KG1 (cell line): ENCODE results near the gene CIAO3.
"Not testable (repeated sequence)": the region's sequence is repeated elsewhere in the genome, so short reads cannot be mapped to it uniquely, and the experiment has no call there.

Experiments
- DNase-seq: peaks from one replicate; lab custom pipeline; 2025; lab: John Stamatoyannopoulos, UW

The CIAO3 gene

DNA sequence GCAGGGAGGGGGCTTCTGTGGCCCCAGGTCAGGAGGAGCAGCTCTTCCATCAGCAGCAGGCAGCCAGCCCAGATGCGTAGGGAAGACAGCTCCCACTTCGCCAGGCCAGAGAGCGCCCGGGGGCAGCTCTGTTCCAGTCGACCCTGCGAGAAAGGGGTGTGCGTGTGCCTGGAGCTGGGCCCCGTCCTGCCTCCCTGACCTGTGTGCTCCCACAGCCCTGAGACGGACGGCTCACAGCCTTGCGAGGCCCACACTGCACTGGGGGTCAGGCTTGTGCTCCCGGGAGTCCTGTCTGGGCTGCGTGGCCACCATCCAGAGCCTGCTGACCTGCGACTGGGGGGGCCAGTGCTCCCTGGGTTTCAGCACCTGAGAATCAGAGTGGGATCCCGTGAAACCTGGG is 19.3 kb upstream of the CIAO3 start:
- no peak for DNase-seq

DNA sequence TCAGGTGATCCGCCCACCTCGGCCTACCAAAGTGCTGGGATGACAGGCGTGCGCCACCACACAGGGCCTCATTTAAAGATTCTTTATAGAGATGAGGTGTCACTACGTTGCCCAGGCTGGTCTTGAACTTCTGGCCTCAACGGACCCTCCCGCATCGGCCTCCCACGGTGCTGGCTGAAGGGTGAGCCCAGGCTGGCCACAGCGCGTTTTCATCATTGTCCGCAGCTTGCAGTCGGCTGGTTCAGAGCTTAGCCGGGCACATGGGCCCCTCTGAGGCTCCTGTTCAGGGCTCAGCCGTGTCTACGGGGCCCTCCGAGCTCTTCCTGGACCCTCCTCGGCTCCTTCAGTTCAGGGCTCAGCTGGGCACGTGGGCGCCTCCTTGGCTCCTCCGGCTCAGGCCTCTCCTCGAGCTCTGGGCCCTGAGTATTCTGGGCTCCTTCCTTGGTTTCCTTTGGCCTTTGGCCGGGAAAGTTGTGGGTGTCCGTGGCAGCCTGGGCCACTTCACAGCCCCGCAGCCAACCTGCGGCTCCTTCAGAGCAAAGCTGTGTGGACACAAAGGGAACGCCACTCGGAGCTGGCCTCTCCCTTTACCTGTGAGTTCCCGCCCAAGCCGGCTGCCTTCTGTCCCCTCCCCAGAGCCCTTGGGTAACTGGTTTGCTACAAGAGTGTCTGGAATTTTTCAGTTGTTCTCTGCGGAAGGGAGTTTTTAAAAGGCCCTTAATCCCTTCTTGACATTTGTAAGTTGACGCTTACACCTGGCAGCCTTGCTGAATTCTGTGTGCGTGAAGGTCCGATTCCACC is 18.5 kb upstream of the CIAO3 start:
- no peak for DNase-seq

DNA sequence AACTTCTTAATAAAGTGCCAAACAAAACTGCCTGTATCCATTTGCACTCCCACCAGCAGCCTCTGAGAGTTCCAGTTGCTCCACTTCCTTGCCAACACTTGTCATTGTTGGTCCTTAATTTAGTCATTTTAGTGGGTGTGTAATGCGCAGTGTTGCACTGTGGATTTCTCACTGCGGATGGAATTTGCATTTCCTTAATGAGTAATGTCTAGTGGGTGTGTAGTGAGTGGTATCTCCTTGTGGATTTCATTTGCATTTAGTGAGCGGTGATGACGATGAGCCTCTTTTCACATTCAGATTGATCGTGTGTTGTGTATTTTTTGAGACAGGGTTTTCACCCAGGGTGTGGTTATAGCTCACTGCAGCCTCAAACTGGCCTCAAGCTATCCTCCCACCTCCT is 15.6 kb upstream of the CIAO3 start:
- DNase-seq = no peak

DNA sequence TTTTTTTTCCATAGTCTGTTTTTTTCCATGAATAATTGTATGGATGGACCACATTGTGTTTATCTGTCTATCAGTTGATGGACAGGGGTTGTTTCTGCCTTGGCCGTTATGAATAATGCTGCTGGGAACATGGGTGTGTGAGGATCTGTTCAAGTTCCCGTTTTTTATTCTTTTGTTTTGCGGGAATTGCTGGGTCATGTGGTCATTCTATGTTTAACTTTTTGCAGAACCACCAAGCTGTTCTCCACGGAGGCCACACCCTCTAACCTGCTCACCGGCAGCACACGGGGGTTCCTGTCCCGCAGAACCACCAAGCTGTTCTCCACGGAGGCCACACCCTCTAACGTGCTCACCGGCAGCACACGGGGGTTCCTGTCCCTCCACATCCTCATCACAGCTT is 13.9 kb upstream of the CIAO3 start:
- DNase-seq = no peak

DNA sequence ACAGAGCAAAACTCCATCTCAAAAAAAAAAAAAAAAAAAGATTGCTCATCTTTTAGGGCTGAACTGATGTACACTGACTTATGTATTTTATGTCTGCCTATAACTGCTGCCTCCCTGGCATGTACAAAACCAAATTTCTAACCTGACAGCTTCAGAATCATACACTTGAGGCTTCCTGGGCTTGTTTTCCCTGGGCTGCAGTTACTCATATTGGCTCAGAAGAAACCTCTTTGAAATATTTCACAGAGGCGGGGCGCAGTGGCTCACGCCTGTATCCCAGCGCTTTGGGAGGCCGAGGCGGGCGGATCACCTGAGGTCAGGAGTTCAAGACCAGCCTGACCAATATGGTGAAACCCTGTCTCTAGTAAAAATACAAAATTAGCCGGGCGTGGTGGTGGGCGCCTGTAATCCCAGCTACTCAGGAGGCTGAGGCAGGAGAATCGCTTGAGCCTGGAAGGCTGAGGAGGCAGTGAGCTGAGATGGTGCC is 13.4 kb upstream of the CIAO3 start:
- DNase-seq = not testable (repeated sequence)

DNA sequence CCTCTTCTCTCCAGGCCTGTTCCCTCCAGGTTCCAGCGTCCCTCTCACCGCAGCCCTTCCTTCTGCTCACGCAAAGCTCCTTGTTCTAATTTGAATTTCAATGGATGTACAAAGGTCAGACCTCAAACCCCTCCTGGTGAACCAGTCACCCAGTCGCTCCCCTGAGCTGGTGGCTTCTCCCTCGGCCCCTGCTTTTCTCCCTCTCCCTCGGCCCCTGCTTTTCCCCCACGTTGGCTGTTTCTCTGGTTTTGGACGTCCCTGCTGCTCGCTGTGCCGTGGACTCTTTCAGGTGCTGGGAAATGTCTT is 11.2 kb upstream of the CIAO3 start:
- no peak for DNase-seq

DNA sequence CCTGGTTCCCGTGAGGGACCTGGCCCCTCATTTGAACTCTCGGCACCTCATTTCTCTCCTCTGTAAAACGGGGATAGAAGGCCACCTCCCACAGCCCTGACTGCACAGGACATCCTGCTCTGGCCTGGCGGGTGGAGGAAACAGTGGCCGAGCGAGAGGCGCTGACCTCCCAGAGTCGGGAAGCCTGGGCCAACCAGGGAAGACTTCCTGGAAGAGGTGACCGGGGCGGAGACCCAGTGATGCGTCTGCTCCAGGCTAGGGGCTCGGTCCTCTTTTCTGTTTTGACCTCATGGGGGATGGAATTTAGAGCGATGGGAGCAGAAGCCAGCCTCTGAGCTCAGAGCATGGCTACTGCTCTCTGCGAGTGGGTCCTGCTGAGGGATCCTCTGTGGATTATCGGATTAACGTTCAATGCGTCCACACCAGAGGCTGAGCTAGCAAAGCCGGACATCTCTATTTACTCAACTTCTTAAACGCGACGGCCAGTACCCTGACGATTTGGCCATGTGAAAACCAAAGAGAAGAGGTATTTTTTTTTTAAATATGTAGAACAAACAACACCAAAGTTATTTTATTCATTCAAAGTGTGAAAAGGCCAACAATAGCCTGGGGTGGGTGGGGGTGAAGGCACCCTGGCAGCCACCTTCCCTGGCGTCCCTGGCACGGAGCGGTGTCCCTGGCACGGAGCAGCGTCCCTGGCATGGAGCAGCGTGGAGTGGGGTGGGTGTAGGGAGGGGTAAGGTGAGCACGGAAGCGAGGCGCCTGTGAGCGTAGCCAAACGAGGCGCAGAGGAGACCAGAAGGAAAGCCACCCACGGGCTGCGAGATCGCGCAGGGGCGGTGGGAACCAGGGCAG is 10.6 kb upstream of the CIAO3 start:
- DNase-seq = no peak

DNA sequence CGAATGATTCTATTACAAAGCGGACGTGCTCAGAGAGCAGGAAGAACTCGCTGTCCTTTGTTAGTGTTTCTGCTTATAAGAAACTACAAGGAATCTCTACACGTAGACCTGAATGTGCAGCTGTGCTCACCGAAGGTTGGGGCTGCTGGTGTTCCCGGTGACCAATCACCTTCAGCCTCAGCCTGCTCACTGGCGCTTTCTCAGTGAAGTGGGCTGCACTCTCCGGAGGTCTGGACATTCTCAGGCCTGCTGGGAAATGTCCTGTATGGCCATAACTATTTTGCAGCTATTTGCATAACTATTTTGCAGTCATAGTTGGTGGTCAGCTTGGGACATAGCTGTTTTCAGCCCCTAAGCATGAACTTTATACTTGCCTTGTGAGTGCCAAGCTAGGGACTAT is 9.7 kb upstream of the CIAO3 start:
- no peak for DNase-seq

DNA sequence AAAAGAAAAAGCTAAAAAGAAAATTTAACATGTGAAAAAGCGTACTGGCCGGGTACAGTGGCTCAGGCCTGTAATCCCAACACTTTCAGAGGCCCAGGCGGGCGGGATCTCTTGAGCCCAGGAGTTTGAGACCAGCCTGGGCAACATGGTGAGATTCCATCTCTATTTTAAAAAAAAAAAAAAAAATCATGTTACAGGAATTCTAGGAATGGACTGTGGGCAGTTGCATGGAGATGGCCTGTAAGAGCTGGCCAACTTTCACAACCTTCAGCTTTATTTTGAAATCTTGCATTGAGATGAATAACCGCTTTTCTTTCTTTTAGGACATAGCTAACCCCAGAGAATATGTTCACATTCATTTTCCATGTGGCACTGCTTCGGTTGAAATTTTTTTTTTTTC is 8.2 kb upstream of the CIAO3 start:
- no peak for DNase-seq

DNA sequence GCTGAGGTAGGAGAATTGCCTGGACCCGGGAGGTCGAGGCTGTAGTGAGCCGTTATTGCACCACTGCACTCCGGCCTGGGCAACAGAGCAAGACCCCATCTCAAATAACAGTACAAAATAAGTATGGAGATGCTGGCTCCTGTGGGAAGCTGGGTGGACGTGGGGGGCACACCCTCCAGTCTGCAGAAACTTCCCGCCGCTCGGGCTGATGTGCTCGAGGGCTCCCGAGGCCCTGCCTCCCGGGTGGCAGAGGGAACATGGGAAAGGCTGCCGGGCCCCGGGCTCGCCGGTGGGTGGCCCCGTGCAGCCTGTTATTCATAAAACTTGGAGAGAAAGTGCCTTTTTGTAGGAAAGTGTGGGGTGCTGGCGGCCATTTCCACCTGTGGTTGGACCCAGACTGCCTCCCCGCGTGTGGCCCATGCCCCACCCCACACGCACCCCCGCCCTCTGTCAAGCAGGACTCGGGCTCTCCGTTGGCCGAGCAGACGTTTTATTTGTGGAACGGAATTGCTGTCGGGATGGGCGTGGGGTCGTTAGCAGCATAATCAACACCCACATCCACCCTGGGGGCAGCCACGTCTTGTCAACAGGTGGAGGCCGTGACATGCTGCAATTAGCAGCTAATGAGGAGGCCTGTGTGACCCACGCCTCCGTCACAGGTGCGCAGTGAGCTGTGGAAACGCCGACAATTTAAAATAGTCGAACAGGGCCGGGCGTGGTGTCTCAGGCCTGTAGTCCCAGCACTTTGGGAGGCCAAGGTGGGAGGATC is 7.4 kb upstream of the CIAO3 start:
- DNase-seq = no peak

DNA sequence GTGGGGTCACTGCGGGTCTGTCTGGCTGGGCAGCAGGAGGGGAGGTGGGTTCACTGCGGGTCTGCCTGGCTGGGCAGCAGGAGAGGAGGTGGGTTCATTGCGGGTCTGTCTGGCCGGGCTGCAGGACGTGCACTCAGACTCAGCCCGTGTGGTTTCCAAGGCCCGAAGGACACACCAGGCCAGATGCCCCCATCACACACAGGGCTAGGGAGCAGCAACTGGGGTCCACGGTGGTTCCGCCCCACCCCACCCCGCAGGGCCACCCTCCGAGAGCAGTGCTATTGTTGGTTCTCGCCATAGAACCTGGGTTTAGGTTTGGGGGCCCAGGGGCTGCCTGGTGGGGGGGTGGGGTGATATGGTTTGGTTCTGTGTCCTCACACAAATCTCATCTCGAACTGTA is 5.8 kb upstream of the CIAO3 start:
- DNase-seq = no peak

DNA sequence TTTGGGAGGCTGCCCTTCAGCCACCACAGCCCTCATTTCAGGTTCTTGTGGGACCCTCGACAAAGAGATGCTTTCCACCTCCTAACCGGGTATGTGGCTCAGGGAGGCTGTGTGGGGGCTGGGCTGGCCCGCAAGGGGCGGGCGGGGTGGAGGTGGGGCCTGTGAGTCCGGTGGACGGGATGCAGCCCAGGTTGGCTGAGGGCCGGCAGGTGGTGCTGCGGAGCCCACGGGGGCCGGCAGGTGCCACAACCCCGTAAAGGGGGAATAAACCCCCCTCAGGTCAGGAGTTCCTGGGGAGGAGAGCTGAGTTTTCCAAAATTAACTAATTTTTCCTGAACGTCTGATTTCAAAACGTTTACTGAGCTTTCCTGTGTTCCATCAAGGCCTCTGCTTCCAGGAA is 4.9 kb upstream of the CIAO3 start:
- no peak for DNase-seq

DNA sequence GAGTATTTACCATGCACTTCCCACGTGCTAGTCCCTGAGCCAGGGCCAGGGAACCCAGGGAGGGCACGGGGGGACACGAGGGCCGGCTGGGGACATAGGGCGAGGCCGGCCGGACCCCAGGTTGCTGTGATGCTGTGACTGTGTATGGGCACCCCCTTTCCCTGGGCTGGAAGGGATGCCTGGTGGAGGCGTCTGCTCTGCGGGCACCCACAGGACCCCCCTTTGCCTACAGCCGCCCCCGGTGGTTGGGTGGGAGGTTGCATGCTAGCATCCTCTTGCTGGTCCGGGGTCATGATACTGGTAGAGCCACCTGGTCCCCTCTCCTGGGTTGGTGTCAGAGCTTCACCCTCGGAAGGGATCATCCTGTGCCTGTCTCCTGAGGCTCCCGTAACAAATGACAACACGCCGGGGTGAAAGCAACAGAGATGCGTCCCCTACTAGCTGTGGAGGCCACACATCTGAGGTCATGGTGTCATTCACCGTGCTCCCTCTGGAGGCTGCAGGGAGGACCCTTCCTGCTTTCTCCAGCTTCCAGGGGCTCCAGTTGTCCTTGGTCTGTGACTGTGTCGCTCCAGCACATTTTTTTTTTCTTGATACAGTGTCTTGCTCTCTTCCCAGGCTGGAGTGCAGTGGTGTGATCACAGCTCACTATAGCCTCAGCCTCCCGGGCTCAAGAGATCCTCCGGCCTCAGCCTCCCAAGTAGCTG is 3.1 kb upstream of the CIAO3 start:
- DNase-seq = no peak

DNA sequence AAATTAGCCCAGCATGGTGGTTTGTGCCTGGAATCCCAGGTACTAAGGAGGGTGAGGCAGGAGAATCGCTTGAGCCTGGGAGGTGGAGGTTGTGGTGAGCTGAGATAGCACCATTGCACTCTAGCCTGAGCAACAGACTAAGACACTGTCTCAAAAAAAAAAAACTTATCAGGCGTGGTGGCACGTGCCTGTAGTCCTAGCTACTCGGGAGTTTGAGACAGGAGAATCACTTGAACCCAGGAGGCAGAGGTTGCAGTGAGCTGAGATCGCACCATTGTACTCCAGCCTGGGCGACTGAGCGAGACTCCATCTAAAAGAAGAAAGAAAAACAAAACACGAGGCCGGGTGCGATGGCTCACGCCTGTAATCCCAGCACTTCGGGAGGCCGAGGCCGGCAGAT is 2.1 kb upstream of the CIAO3 start:
- not testable (repeated sequence) for DNase-seq

DNA sequence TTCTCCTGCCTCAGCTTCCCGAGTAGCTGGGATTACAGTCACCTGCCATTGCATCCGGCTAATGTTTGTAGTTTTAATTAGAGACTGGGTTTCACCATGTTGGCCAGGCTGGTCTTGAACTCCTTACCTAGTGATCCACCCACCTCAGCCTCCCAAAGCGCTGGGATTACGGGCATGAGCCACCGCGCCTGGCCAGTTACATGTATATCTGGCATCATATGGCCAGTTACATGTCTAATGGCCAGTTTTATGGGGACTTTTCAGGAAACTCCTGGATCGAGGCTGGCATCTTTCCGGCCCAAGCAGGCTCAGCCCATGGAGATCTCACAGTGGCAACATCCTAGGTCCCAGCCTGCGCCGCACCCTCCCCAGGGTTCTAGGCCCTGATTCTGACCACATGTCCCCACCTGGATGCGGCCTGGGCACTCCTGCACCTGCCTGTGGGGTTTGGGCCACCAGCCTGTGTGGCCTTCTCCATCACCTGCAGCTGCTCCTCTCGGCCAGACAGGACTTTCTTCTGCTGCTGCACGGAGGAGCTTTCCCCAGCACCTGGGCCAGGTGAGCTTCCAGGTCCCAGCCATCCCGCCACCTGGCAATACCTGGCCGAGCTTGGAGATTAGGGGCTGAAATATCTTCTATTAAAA is 1.3 kb upstream of the CIAO3 start:
- DNase-seq = no peak

DNA sequence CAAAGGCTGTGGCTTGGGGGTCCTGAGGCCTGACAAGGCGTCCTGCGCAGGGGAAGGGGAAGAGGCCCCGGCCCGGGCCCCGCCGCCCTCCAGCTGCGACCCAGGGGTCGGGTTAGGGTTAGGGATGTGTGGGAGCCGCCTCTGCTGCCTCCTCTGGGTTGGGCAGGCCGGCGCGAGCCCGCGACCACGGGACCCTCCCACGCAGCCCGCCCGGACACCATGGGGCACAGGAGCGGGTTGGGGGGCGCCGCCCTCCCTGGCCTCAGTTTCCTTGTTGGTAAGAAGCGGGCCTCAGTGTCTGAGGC is 386 bp downstream of the CIAO3 start:
- DNase-seq = no peak

DNA sequence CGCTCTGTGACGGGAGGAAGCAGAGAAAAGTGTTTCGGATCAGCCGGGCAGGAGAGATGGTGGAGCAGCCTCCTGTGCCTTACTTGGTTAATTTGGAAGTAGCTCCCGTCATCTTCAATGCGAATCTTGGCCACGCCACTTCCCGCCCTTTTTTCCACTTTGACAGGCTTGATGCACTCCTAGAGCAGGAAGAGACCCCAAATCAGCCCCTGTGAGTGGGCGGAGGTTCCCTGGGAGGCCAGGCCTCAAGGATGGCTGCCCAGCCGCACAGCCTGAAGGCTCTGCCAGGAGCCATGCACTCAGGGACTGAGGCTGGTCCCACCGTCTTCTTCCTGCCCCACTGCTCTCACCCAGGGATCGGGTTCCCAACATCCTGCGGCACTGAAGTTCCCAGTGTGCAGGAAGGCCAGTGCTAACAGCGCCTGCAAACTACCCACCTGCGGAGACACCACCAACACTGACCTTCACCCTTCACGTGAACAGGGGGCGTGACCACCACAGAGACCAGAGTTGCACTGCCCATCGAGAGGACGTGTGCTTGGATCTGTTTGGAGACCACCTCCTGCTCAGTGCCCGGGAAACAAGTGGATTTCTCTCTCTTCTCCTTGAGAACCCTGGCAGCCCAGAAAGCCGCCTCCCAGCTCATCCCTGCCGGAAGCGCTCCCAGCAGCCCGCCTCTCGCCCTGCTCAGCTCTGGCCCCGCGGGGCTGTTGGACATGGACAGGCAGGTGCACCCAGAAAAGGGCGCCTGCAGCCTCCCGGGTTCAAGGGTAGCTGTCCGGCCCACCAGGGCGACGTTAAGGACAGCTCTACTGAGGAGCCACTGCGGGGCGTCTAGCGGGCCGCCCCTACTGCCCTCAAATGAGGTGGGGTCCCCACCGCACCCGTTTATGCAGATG is 988 bp downstream of the CIAO3 start:
- DNase-seq = no peak

DNA sequence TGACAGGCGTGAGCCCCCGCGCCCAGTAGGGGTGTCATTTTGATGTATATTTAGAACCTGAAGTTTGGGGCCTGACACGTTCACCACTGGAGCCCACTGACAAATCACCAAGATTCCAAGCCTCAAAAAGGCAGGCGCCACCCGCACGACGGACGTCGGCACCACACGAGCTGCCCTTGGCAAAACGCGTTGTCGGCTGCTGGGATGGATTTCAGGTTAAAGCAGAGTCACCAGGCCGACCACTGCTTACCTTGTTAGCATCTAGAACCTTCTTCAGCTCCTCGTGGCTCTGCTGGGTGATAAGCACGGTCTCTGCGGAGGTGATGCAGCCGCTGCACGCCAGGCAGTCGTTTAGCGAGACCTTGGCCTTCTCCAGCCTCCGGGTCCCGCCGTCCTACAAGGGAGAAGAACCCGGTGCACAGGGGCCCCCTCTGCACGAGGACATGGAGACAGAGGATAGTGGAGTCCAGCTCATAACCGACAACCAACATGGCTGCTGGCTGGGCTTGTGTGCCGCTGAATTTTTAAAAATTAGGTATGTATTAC is 3.8 kb downstream of the CIAO3 start:
- no peak for DNase-seq

DNA sequence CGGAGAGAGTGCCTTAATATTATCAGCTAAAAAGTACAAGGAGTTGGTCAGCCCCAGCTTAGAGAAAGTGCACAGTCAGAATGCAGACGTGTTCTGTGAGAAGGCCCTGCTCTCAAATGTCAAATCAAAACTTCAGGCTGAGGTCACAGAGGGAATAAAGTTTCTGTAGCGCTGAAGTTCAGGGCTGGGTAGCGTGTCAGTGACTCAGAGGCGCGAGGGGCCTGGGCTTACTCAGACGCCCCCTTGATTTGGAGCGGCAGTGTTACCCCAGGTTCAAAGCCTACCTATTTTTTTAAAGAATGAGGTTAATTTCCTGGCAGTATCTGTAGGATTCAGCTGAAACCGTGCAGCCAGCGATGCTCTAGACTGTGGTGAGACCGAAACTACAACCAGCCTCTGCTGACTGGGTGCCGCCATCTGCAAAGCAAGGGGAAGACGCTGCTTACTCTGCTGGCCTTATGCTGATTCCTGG is 4.8 kb downstream of the CIAO3 start:
- DNase-seq = no peak
